Mesendoderm (in vitro differentiated cells): Measurements from ENCODE around the gene RUSF1.
"Not testable (repeated sequence)": the region's sequence is repeated elsewhere in the genome, so short reads cannot be mapped to it uniquely, and the experiment has no call there.

Experiments
- DNase-seq: peaks from one replicate; pipeline ENCODE4 v3.0.0; 2013
- H2AK5ac ChIP-seq: 2 replicates; pipeline ENCODE4 v1.6.1; 2013; ENCODE audit warnings: low read length, inconsistent platforms
- H2BK120ac ChIP-seq: 2 replicates; pipeline ENCODE4 v1.6.1; 2013; ENCODE audit warnings: low read depth, mild to moderate bottlenecking, low read length, moderate library complexity, mixed read lengths
- H2BK15ac ChIP-seq: replicated peaks from 2 replicates; pipeline ENCODE4 v1.6.1; 2013; ENCODE audit warnings: low read depth, mild to moderate bottlenecking, moderate library complexity
- H2BK5ac ChIP-seq: 2 replicates; pipeline ENCODE4 v1.6.1; 2013; ENCODE audit warnings: low read length, inconsistent platforms
- H3K18ac ChIP-seq: 2 replicates; pipeline ENCODE4 v1.6.1; 2013; ENCODE audit warnings: mild to moderate bottlenecking, low read length, mixed read lengths
- H3K23ac ChIP-seq: one replicate; pipeline ENCODE4 v1.6.1; 2013; ENCODE audit warnings: low read length
- H3K27ac ChIP-seq: 2 replicates; pipeline ENCODE4 v1.5.1; 2013; ENCODE audit warnings: low read depth, mild to moderate bottlenecking, inconsistent platforms, low read length, moderate library complexity
- H3K27me3 ChIP-seq: 2 replicates; pipeline ENCODE4 v1.6.1; 2013; ENCODE audit warnings: low read length, control low read depth, mild to moderate bottlenecking, inconsistent platforms; ENCODE audit not compliant: insufficient read depth, poor library complexity
- H3K36me3 ChIP-seq: 2 replicates; pipeline ENCODE4 v1.6.1; 2013; ENCODE audit warnings: low read length, inconsistent platforms; ENCODE audit not compliant: control insufficient read depth, insufficient read depth
- H3K4ac ChIP-seq: one replicate; pipeline ENCODE4 v1.6.1; 2013; ENCODE audit warnings: low read depth, mild to moderate bottlenecking, low read length, moderate library complexity
- H3K4me1 ChIP-seq: 2 replicates; pipeline ENCODE4 v1.6.1; 2013; ENCODE audit warnings: low read depth, low read length, inconsistent platforms; ENCODE audit not compliant: control insufficient read depth
- H3K4me2 ChIP-seq: 2 replicates; pipeline ENCODE4 v1.6.1; 2013; ENCODE audit warnings: low read length
- H3K4me3 ChIP-seq: 2 replicates; pipeline ENCODE4 v1.5.1; 2013; ENCODE audit warnings: mild to moderate bottlenecking, low read length
- H3K56ac ChIP-seq: one replicate; pipeline ENCODE4 v1.6.1; 2013; ENCODE audit warnings: low read length
- H3K79me1 ChIP-seq: 2 replicates; pipeline ENCODE4 v1.6.1; 2013; ENCODE audit warnings: low read length, inconsistent platforms
- H3K79me2 ChIP-seq: 2 replicates; pipeline ENCODE4 v1.6.1; 2013; ENCODE audit warnings: mild to moderate bottlenecking, low read length; ENCODE audit not compliant: control insufficient read depth, insufficient read depth
- H3K9ac ChIP-seq: 2 replicates; pipeline ENCODE4 v1.6.1; 2013; ENCODE audit warnings: low read length, inconsistent platforms
- H4K5ac ChIP-seq: one replicate; pipeline ENCODE4 v1.6.1; 2013; ENCODE audit warnings: low read length
- H4K8ac ChIP-seq: one replicate; pipeline ENCODE4 v1.6.1; 2013; ENCODE audit warnings: low read depth, mild to moderate bottlenecking, control low read depth, low read length, moderate library complexity
- WGBS: extraction: QIAGEN DNeasy Blood & Tissue Kit; methylation state at CpG from one replicate; pipeline ENCODE4 v1.1.7; 2013; ENCODE audit warnings: low lambda C conversion rate, missing lambda C conversion rate; ENCODE audit not compliant: insufficient coverage; ENCODE audit errors: extremely low coverage; 5-methylcytosine and 5-hydroxymethylcytosine counted together

RUSF1 gene

DNA sequence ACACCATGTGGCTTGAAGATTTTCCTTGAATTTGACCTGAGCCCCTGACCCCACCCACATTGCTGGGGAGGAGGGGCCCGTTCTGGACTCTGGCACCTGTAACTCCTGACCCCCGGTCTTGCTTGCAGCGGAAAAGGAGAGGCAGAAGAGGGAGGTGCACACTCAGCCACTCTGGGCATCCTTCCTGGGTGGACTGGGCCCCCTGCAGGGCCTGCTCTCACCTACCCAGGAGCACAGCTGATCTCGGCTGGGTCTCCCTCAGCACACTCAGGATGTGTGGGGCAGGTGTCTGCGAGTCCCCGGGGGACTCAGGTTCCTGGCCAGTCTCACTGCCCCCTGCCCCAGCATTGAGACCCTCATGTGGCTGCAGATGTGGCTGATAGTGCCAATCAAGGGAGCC, 15.6 kb upstream of the RUSF1 start:
- H3K18ac ChIP-seq, H3K79me2 ChIP-seq, H4K5ac ChIP-seq, H3K23ac ChIP-seq, H2BK120ac ChIP-seq, H3K56ac ChIP-seq, H3K27me3 ChIP-seq, H4K8ac ChIP-seq, H3K4me1 ChIP-seq, H3K79me1 ChIP-seq, H2AK5ac ChIP-seq, H3K27ac ChIP-seq, H3K4me3 ChIP-seq, H2BK15ac ChIP-seq, H2BK5ac ChIP-seq, H3K9ac ChIP-seq, H3K4ac ChIP-seq, DNase-seq, H3K36me3 ChIP-seq, H3K4me2 ChIP-seq: not testable (repeated sequence)
- no CpG with 5 or more reads among the region's 6 CpGs for WGBS

DNA sequence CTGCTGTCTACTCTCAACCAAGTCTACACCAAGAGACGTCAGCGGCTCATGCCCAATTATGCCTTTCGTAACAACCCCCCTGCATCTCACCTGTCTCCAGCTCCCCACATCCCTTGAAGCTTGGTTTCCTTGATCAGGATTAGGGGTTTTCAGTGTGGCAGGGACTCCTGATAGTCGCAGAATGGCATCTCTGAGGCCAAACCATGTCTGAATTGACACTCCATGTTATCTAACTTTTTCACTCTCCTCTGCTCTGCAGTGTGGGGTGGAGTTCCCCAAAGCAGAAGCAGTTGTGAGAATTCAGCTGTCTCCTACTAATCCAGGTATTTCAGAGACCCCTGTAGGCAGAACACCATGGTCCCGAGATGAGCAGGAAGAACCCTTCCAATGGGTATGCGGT, 13.9 kb upstream of the RUSF1 start:
- Histone ChIP-seq H3K23ac (no peak overlapping the region), H2AK5ac (no peak overlapping the region), H3K56ac (no peak overlapping the region), H3K4me3 (no peak overlapping the region), H3K4me2 (no peak overlapping the region), H3K4ac (no peak overlapping the region), H3K9ac (no peak overlapping the region), H3K36me3 (no peaks in the 10 kb centered on the region), H4K5ac (no peak overlapping the region), H4K8ac (no peak overlapping the region), H3K27me3 (no peaks in the 10 kb centered on the region), H2BK120ac (no peak overlapping the region), H3K27ac (no peak overlapping the region), H3K18ac (no peak overlapping the region), H2BK5ac (no peak overlapping the region), H2BK15ac (no peak overlapping the region), H3K79me1 (no peaks in the 10 kb centered on the region), H3K4me1 (no peaks in the 10 kb centered on the region), H3K79me2 (no peaks in the 10 kb centered on the region)
- no peak for DNase-seq
- no CpG with 5 or more reads among the region's 6 CpGs for WGBS

DNA sequence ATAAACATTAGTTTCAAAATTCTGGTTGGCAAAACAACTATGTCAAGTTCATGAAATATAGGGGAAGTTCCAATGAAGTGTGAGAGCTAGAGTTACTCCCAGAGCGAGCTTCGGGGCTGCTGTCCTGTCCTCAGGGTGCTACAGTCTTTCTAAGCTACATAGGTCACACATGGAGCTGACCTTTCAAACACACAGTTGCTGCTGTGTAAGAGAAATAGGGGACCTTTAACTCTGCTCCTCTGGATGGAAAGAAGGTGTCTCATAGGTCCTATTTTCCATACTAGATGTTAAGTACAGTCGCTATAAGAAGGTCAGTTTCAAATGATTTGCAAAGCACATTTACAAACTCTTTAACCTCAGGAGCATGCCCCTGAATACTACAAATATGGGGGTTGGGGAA, 13.2 kb upstream of the RUSF1 start:
- H3K4me1 ChIP-seq, result no peaks in the 10 kb centered on the region
- H4K5ac ChIP-seq, result no peak overlapping the region
- no peak for DNase-seq
- H3K9ac ChIP-seq, result no peak overlapping the region
- no peak overlapping the region for H3K4me2 ChIP-seq
- H2BK5ac ChIP-seq, result no peak overlapping the region
- H3K36me3 ChIP-seq, result no peaks in the 10 kb centered on the region
- H3K4me3 ChIP-seq, result no peak overlapping the region
- no peak overlapping the region for H4K8ac ChIP-seq
- no peak overlapping the region for H3K56ac ChIP-seq
- no peak overlapping the region for H3K18ac ChIP-seq
- no CpG with 5 or more reads among the region's 3 CpGs for WGBS
- H3K27me3 ChIP-seq, result no peaks in the 10 kb centered on the region
- no peak overlapping the region for H3K23ac ChIP-seq
- no peaks in the 10 kb centered on the region for H3K79me2 ChIP-seq
- no peak overlapping the region for H3K27ac ChIP-seq
- no peak overlapping the region for H3K4ac ChIP-seq
- no peaks in the 10 kb centered on the region for H3K79me1 ChIP-seq
- H2BK120ac ChIP-seq, result no peak overlapping the region
- no peak overlapping the region for H2AK5ac ChIP-seq
- no peak overlapping the region for H2BK15ac ChIP-seq

DNA sequence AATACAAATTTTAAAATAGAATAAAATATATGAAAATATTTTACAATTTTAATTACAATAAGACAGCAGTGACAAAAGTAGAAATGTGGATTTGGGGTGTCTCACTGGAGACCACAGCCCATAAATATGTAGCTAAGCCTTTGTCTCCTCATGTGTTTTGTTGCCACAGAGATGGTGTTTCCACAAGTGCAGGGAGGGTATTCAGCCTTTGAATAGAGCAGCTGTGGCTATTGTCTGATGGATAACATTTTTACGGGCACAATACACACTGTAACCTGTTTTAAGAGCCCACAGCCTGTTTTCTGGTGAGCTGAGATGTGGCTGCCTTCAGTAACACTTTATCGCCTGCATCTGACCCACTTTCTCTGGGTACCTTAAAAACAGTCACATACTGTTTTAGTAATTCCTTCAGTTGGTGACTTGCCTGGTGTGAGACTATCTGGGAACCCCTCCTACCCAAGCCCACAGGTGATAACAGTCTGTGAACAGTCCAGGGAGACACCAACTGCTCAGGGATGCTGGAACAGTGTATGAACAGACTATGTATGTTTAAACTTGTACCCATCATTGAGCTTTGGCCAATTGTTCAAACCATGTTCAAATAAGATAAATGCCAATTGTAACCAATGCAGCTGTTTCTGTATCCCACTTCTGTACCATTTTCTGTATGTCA, 11.7 kb upstream of the RUSF1 start:
- no CpG with 5 or more reads among the region's 2 CpGs for WGBS
- H3K4me3 ChIP-seq, result no peak overlapping the region
- no peak overlapping the region for H3K56ac ChIP-seq
- H3K27ac ChIP-seq, result no peak overlapping the region
- H2BK120ac ChIP-seq, result no peak overlapping the region
- H3K4me1 ChIP-seq, result no peaks in the 10 kb centered on the region
- H3K4me2 ChIP-seq, result no peak overlapping the region
- no peak overlapping the region for H4K5ac ChIP-seq
- H2BK5ac ChIP-seq, result no peak overlapping the region
- DNase-seq, result no peak
- no peak overlapping the region for H3K9ac ChIP-seq
- H3K4ac ChIP-seq, result no peak overlapping the region
- H4K8ac ChIP-seq, result no peak overlapping the region
- H2AK5ac ChIP-seq, result no peak overlapping the region
- no peaks in the 10 kb centered on the region for H3K27me3 ChIP-seq
- no peaks in the 10 kb centered on the region for H3K79me1 ChIP-seq
- H3K36me3 ChIP-seq, result no peaks in the 10 kb centered on the region
- no peak overlapping the region for H2BK15ac ChIP-seq
- H3K18ac ChIP-seq, result no peak overlapping the region
- no peak overlapping the region for H3K23ac ChIP-seq
- no peaks in the 10 kb centered on the region for H3K79me2 ChIP-seq

DNA sequence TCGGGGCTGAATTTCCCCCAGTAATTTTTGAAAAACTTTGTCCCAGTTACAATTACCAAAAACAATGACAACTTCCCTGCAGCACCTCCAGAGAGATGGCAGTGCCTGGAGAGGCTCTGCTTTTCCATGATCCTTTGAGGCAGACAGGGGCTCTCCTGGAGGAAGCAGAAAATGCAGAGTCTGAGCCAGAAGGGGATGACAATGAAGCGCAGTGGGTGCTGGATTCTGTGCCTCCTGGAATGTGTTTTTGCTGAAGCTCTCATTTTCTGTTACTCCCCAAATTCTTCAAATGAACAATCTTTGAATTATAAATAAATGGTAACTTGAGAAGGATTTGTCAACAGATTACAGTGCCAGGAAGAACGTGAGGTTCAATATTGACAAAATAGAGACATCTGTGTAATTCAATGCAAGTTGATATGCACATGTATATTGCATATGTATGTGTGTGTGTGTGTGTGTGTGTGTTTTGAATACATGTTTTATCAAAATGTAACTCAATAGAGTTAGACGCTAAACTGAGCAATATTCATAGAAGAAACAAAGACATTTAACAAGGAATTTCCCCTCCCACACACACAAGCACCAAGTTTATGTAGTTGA, 9.7 kb upstream of the RUSF1 start:
- no peaks in the 10 kb centered on the region for H3K36me3 ChIP-seq
- H2BK5ac ChIP-seq, result no peak overlapping the region
- no peak for DNase-seq
- H2AK5ac ChIP-seq, result no peak overlapping the region
- no peaks in the 10 kb centered on the region for H3K79me1 ChIP-seq
- no peaks in the 10 kb centered on the region for H3K4me1 ChIP-seq
- H3K79me2 ChIP-seq, result no peaks in the 10 kb centered on the region
- no peak overlapping the region for H3K4ac ChIP-seq
- no peak overlapping the region for H3K23ac ChIP-seq
- H3K27me3 ChIP-seq, result no peaks in the 10 kb centered on the region
- H3K9ac ChIP-seq, result no peak overlapping the region
- H3K18ac ChIP-seq, result no peak overlapping the region
- no peak overlapping the region for H2BK15ac ChIP-seq
- no peak overlapping the region for H3K27ac ChIP-seq
- H3K4me2 ChIP-seq, result no peak overlapping the region
- no CpG with 5 or more reads among the region's 4 CpGs for WGBS
- no peak overlapping the region for H3K56ac ChIP-seq
- H4K8ac ChIP-seq, result no peak overlapping the region
- no peak overlapping the region for H4K5ac ChIP-seq
- no peak overlapping the region for H2BK120ac ChIP-seq
- no peak overlapping the region for H3K4me3 ChIP-seq

DNA sequence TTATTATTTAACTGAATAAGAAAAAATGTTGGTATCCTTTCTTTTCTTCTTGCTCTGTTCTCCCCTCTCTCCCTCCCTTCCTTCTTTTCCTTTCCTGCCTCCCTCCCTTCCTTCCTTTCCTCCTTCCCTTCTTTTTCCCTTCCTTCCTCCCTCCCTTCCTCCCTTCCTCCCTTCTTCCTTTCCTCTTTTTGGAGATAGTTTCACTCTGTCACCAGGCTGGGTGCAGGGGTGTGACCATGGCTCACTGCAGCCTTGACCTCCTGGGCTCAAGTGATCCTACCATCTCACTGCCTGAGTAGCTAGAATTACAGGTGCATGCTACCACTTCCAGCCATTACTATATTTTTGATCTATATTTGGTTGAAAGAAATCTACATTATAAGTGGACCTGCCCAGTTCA, 5.7 kb upstream of the RUSF1 start:
- peaks cover 2% of the 10 kb centered on the region for H3K4me1 ChIP-seq
- H3K36me3 ChIP-seq, result no peaks in the 10 kb centered on the region
- no peak overlapping the region for H3K4ac ChIP-seq
- no peaks in the 10 kb centered on the region for H3K27me3 ChIP-seq
- no peak overlapping the region for H2AK5ac ChIP-seq
- H3K23ac ChIP-seq, result no peak overlapping the region
- no peak overlapping the region for H2BK5ac ChIP-seq
- no peak for DNase-seq
- no peak overlapping the region for H2BK120ac ChIP-seq
- no peak overlapping the region for H3K18ac ChIP-seq
- H4K5ac ChIP-seq, result no peak overlapping the region
- H4K8ac ChIP-seq, result no peak overlapping the region
- no peak overlapping the region for H3K56ac ChIP-seq
- no peak overlapping the region for H2BK15ac ChIP-seq
- no peak overlapping the region for H3K27ac ChIP-seq
- H3K79me2 ChIP-seq, result no peaks in the 10 kb centered on the region
- H3K4me3 ChIP-seq, result no peak overlapping the region
- H3K9ac ChIP-seq, result no peak overlapping the region
- H3K4me2 ChIP-seq, result no peak overlapping the region
- H3K79me1 ChIP-seq, result no peaks in the 10 kb centered on the region
